Gastrocnemius medialis (tissue), 4 donors: ENCODE measurements around the gene ERC2. TPM values are rescaled to one million over a fixed set of nuclear protein-coding genes. Genes with fewer than 3 reads are reported as not detected.

ENCODE experiments used
- ATAC-seq, 2 donors: fragments of 150-250 bp; one replicate each; pipeline ENCODE4 v1.9.1; 2016
- DNase-seq, 2 donors: peaks; one replicate each; pipeline ENCODE4 v3.0.0-alpha.2; 2019
- H3K27ac ChIP-seq, 4 donors: fragments of 200-600 bp; sonication (generic); 1 replicate in 1 of 4; 2 replicates in 3 of 4; pipeline ENCODE4 v1.5.1; 2016 to 2018; ENCODE audit warnings: mild to moderate bottlenecking in 2 of 4, moderate library complexity in 1 of 4
- H3K27me3 ChIP-seq, 3 donors: fragments of 200-600 bp; sonication (generic) in 2 of 3; 1 replicate in 1 of 3; 2 replicates in 2 of 3; pipeline versions ENCODE4 v1.5.1 to v1.6.0; 2016 to 2019; ENCODE audit warnings: mild to moderate bottlenecking in 1 of 3, moderate library complexity in 1 of 3
- H3K36me3 ChIP-seq, 2 donors: fragments of 200-600 bp; sonication (generic) in 1 of 2; one replicate each; pipeline ENCODE4 v1.5.1; 2017 to 2018
- H3K4me1 ChIP-seq, 2 donors: fragments of 200-600 bp; sonication (generic) in 1 of 2; one replicate each; pipeline ENCODE4 v1.5.1; 2016 to 2017; ENCODE audit warnings: mild to moderate bottlenecking in 2 of 2
- H3K4me3 ChIP-seq, 4 donors: fragments of 200-600 bp; sonication (generic) in 3 of 4; 1 replicate in 1 of 4; 2 replicates in 3 of 4; pipeline ENCODE4 v1.5.1; 2016 to 2019; ENCODE audit warnings: mild to moderate bottlenecking in 2 of 4
- H3K9me3 ChIP-seq, 3 donors: fragments of 200-600 bp; sonication (generic) in 2 of 3; 1 replicate in 1 of 3; 2 replicates in 2 of 3; pipeline ENCODE4 v1.5.1; 2016 to 2019
- POLR2A ChIP-seq, 2 donors: fragments of 450-650 bp; IDR thresholded peaks; one replicate each; pipeline ENCODE4 v1.6.1; 2017; ENCODE audit warnings: antibody characterized with exemption in 2 of 2, mild to moderate bottlenecking in 2 of 2, moderate library complexity in 2 of 2
- in situ Hi-C, 4 donors: fragments of 200-750 bp; cut with MboI; loops; one replicate each; pipeline versions ENCODE4 v1.15.0 to v1.8.0; 2017; ENCODE audit warnings: low sequenced_read_pairs in 4 of 4
- intact Hi-C: fragments of 100-400 bp; cut with DNase I; formaldehyde crosslinking; loops from one replicate; pipeline ENCODE4 v1.15.1; 2023; ENCODE audit warnings: low total_unique reads
- total RNA-seq, 4 donors: library from RNA; depleted of rRNA; stranded (reverse); fragments of >200 nt; gene quantifications; one replicate each; pipeline versions ENCODE4 v1.1.0 to v1.2.3, GENCODE V29; 2016
- TF ChIP-seq, protein P1 (sequence below), 5 experiments: fragments of 450-650 bp in 3 of 5; fragments of 200-600 bp in 2 of 5; sonication (generic) in 2 of 5; IDR thresholded peaks in 4 of 5; conservative IDR thresholded peaks in 1 of 5; 1 replicate in 4 of 5; 2 replicates in 1 of 5; pipeline ENCODE4 v1.5.1; 2016 to 2019; ENCODE audit warnings: antibody characterized with exemption in 5 of 5, mild to moderate bottlenecking in 3 of 5, moderate library complexity in 3 of 5

ERC2 gene
- total RNA-seq, 4 donors from 2014 or later: not detected

DNA sequence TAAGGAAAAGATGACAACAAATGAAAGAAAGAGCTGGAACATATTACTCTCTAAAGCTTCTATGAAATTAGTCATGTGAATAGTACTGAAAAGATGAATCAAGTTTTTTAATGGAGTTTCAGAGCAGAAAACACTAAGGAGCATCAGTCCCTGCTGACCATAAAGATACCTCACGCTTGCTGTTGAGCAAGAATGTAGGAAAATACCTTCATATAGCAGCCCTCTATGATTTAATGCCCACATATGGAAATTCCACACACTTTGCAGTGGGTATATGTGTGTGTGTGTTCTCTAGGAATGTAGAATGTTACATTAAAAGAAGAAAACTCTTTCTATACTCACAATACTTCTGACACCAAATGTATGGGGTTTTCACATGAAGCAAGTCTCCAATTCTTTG is 355.0 kb downstream of the ERC2 start:
- H3K36me3 ChIP-seq: no peaks in the 10 kb centered on the region
- no peaks in the 10 kb centered on the region for H3K9me3 ChIP-seq
- in situ Hi-C loops (no loop called here), intact Hi-C loops (no loop called here)
- H3K4me3 ChIP-seq: no peak overlapping the region
- no peak overlapping the region for H3K27ac ChIP-seq
- TF ChIP-seq, protein P1, sequence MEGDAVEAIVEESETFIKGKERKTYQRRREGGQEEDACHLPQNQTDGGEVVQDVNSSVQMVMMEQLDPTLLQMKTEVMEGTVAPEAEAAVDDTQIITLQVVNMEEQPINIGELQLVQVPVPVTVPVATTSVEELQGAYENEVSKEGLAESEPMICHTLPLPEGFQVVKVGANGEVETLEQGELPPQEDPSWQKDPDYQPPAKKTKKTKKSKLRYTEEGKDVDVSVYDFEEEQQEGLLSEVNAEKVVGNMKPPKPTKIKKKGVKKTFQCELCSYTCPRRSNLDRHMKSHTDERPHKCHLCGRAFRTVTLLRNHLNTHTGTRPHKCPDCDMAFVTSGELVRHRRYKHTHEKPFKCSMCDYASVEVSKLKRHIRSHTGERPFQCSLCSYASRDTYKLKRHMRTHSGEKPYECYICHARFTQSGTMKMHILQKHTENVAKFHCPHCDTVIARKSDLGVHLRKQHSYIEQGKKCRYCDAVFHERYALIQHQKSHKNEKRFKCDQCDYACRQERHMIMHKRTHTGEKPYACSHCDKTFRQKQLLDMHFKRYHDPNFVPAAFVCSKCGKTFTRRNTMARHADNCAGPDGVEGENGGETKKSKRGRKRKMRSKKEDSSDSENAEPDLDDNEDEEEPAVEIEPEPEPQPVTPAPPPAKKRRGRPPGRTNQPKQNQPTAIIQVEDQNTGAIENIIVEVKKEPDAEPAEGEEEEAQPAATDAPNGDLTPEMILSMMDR (IDR thresholded peaks at IDR 0.05 in 4 of 5, conservative IDR thresholded peaks at IDR 0.05 in 1 of 5): no peak
- no peak for TF ChIP-seq POLR2A (IDR thresholded peaks at IDR 0.05)
- DNase-seq: no peak
- H3K27me3 ChIP-seq: no peaks in the 10 kb centered on the region
- no peaks in the 10 kb centered on the region for H3K4me1 ChIP-seq
- no peak for ATAC-seq

DNA sequence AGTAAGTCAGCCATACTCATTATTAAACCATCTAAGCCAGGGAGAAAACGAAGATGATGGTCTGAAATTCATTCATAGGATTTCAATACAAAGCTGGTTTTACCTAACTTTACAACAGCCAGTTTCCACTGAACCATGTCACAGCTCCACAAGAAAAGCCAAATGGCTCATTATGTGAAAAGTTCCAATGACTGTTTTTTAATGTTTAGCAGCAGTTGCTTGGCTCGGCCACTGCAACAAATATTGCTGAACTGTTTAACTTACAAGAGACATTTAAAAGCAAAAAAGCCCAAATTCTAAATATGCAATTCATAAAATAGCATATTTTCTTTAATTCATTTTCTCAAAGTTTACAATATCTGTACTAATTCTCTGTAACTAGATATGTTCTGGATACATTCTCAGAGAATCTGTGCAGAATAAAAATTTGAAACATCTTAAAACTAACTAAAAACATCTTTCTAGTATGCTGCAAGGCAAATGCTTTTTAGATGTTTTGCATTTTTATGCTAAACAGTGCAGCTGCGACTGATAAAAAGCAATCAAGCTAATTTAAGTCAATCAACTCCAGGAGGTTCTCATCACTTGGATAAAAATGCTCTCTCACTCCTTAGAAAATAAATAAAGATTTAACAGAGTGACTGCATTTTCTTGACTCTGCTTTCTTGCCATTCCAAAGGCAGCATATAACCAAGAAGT is 356.5 kb downstream of the ERC2 start:
- DNase-seq: no peak
- Histone ChIP-seq H3K4me3 (no peak overlapping the region), H3K27me3 (no peaks in the 10 kb centered on the region), H3K27ac (no peak overlapping the region), H3K36me3 (no peaks in the 10 kb centered on the region), H3K4me1 (no peaks in the 10 kb centered on the region), H3K9me3 (no peaks in the 10 kb centered on the region)
- in situ Hi-C loops (no loop called here), intact Hi-C loops (no loop called here)
- no peak for ATAC-seq
- TF ChIP-seq, protein P1 (IDR thresholded peaks at IDR 0.05 in 4 of 5, conservative IDR thresholded peaks at IDR 0.05 in 1 of 5): no peak
- no peak for TF ChIP-seq POLR2A (IDR thresholded peaks at IDR 0.05)

DNA sequence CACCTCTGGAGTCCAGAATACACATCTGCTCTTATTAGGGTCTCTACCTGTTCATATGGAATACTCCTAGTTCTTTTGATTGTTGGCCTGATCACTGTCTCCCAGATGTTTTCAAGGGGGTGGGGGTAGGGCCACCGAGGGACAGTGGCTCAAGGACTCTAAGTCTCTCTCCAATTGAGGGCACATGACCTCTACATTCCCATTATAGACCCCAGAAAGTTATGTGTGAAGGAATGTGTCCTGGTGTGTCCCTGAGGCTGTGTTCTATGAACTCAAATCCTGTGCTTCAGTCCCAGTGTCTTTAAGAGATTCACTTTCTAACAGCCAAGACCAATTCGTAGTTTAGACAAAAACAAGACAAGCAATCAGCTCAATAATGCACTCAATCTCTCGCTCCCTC is 357.4 kb downstream of the ERC2 start:
- no peaks in the 10 kb centered on the region for H3K4me1 ChIP-seq
- no peaks in the 10 kb centered on the region for H3K36me3 ChIP-seq
- no peak overlapping the region for H3K27ac ChIP-seq
- DNase-seq (no peak), ATAC-seq (no peak)
- no peaks in the 10 kb centered on the region for H3K27me3 ChIP-seq
- in situ Hi-C loops: no loop called here
- intact Hi-C loops: no loop called here
- H3K9me3 ChIP-seq: no peaks in the 10 kb centered on the region
- TF ChIP-seq, protein P1 (IDR thresholded peaks at IDR 0.05 in 4 of 5, conservative IDR thresholded peaks at IDR 0.05 in 1 of 5): no peak
- no peak for TF ChIP-seq POLR2A (IDR thresholded peaks at IDR 0.05)
- no peak overlapping the region for H3K4me3 ChIP-seq

DNA sequence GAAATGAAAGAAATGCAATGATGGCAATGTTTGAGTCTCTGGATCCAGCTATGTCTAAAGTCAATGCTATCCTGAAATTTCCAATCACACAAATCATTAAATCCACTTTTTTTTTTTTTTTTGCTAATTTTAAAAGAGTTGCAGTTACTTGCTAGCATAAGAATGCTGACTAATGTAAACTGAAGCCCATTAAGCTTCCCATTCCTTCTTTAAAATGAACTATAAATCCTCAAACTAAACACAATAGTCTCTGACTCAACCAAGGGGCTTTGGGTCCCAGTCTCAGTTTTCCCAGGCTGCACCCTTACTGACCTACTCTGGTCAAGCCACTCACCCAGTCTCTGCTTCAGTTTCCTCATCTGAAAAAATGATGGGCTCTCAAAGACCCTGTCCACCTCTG is 361.1 kb downstream of the ERC2 start:
- no peak overlapping the region for H3K4me3 ChIP-seq
- H3K27me3 ChIP-seq: no peaks in the 10 kb centered on the region
- no peaks in the 10 kb centered on the region for H3K4me1 ChIP-seq
- H3K9me3 ChIP-seq: no peaks in the 10 kb centered on the region
- ATAC-seq (no peak), DNase-seq (no peak)
- intact Hi-C loops: no loop called here
- in situ Hi-C loops: no loop called here
- H3K36me3 ChIP-seq: no peaks in the 10 kb centered on the region
- TF ChIP-seq POLR2A (IDR thresholded peaks at IDR 0.05): no peak
- TF ChIP-seq, protein P1 (IDR thresholded peaks at IDR 0.05 in 4 of 5, conservative IDR thresholded peaks at IDR 0.05 in 1 of 5): no peak
- no peak overlapping the region for H3K27ac ChIP-seq

DNA sequence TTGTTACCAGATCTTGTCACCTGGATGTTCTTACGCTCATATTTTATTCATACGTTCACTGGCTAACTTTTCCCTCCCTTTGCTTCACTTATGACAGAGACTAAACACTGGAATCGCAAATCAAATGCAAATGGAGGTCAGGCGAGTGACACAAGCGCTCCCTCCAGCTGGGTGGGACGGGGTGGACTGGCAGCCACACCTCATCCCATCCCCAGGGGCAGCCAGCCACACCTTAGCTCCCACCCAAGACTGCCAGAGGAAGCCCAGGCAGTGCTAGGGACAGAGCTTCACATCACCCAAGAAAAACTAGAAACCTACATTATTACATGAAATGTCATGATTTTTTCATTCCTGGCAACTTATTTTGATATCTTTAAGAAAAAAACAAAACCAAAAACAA is 366.2 kb downstream of the ERC2 start:
- no peak overlapping the region for H3K27ac ChIP-seq
- ATAC-seq (no peak), DNase-seq (no peak)
- intact Hi-C loops: no loop called here
- H3K9me3 ChIP-seq: no peaks in the 10 kb centered on the region
- no peaks in the 10 kb centered on the region for H3K4me1 ChIP-seq
- H3K36me3 ChIP-seq: no peaks in the 10 kb centered on the region
- in situ Hi-C loops: no loop called here
- no peak overlapping the region for H3K4me3 ChIP-seq
- H3K27me3 ChIP-seq: no peaks in the 10 kb centered on the region
- TF ChIP-seq POLR2A (IDR thresholded peaks at IDR 0.05): no peak
- TF ChIP-seq, protein P1 (IDR thresholded peaks at IDR 0.05 in 4 of 5, conservative IDR thresholded peaks at IDR 0.05 in 1 of 5): no peak
